OCI-LY3 (cell line): ENCODE data around the gene DUT.

ENCODE experiments used
- EZH2phosphoT487 ChIP-seq: fragments of 200-600 bp; shearing (Covaris generic); IDR thresholded peaks from 2 replicates; pipeline ENCODE4 v1.6.1; 2018; ENCODE audit warnings: antibody characterized with exemption, mixed run types, low read depth
- TF ChIP-seq, protein P1 (sequence below): fragments of 200-600, 300-600 bp; sonication (generic); IDR thresholded peaks from 2 replicates; pipeline ENCODE4 v1.5.1; 2014; ENCODE audit warnings: antibody characterized with exemption, low read length, low read depth

- TF ChIP-seq, protein P1, sequence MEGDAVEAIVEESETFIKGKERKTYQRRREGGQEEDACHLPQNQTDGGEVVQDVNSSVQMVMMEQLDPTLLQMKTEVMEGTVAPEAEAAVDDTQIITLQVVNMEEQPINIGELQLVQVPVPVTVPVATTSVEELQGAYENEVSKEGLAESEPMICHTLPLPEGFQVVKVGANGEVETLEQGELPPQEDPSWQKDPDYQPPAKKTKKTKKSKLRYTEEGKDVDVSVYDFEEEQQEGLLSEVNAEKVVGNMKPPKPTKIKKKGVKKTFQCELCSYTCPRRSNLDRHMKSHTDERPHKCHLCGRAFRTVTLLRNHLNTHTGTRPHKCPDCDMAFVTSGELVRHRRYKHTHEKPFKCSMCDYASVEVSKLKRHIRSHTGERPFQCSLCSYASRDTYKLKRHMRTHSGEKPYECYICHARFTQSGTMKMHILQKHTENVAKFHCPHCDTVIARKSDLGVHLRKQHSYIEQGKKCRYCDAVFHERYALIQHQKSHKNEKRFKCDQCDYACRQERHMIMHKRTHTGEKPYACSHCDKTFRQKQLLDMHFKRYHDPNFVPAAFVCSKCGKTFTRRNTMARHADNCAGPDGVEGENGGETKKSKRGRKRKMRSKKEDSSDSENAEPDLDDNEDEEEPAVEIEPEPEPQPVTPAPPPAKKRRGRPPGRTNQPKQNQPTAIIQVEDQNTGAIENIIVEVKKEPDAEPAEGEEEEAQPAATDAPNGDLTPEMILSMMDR: no peak
- TF ChIP-seq EZH2phosphoT487: no peak
Measured at GRCh38 chr15:48381861-48382260, 50.6 kb downstream of the DUT start.
